HG03025 (cell line): Measurements from ENCODE around the gene PGAM5.
"Not testable (repeated sequence)": the region's sequence is repeated elsewhere in the genome, so short reads cannot be mapped to it uniquely, and the experiment has no call there.

Experiments
- ATAC-seq: cut with Tn5 transposase; IDR thresholded peaks from one replicate; pipeline ENCODE4 v1.9.1; 2021; ENCODE audit warnings: mild to moderate bottlenecking, moderate library complexity; ENCODE audit not compliant: unreplicated experiment, low FRiP score

PGAM5 gene

GRCh38 chr12:132687211-132688164 is 23.2 kb upstream of the PGAM5 start, which contains the start of the genes POLE and PXMP2:
POLE (minus strand) TSS chr12:132687342; CDS start chr12:132687315, 27 bp downstream.
PXMP2 (plus strand) TSS chr12:132687587; CDS start chr12:132687671, 84 bp downstream.
- ATAC-seq, result peak; percentile 86

- ATAC-seq, result no peak
Measured at GRCh38 chr12:132689227-132689626, 21.4 kb upstream of the PGAM5 start.

GRCh38 chr12:132690112-132690511 is 20.5 kb upstream of the PGAM5 start:
- no peak for ATAC-seq

- not testable (repeated sequence) for ATAC-seq
Measured at GRCh38 chr12:132692030-132692429, 18.6 kb upstream of the PGAM5 start.

- ATAC-seq, result not testable (repeated sequence)
Measured at GRCh38 chr12:132694888-132695287, 15.8 kb upstream of the PGAM5 start.

GRCh38 chr12:132695431-132695830 is 15.2 kb upstream of the PGAM5 start:
- ATAC-seq, result no peak

GRCh38 chr12:132698341-132698740 is 12.3 kb upstream of the PGAM5 start:
- ATAC-seq, result no peak

- ATAC-seq, result no peak
Measured at GRCh38 chr12:132700212-132700822, 10.3 kb upstream of the PGAM5 start.

GRCh38 chr12:132702640-132703039 is 8.0 kb upstream of the PGAM5 start:
- ATAC-seq, result no peak

- no peak for ATAC-seq
Measured at GRCh38 chr12:132703641-132704040, 7.0 kb upstream of the PGAM5 start.

GRCh38 chr12:132707241-132707640 is 3.4 kb upstream of the PGAM5 start:
- no peak for ATAC-seq

- ATAC-seq, result no peak
Measured at GRCh38 chr12:132708150-132708549, 2.5 kb upstream of the PGAM5 start.

GRCh38 chr12:132710043-132710404 is 618 bp upstream of the PGAM5 start:
- peak; percentile 32 for ATAC-seq

GRCh38 chr12:132711080-132711843 is 620 bp downstream of the PGAM5 start:
- peak; percentile 16 for ATAC-seq

GRCh38 chr12:132713123-132713522 is 2.5 kb downstream of the PGAM5 start:
- no peak for ATAC-seq

- no peak for ATAC-seq
Measured at GRCh38 chr12:132715874-132716273, 5.2 kb downstream of the PGAM5 start.

GRCh38 chr12:132716356-132716755 is 5.7 kb downstream of the PGAM5 start:
- no peak for ATAC-seq

GRCh38 chr12:132717011-132717410 is 6.4 kb downstream of the PGAM5 start:
- ATAC-seq, result no peak

- ATAC-seq, result no peak
Measured at GRCh38 chr12:132717531-132718387, 7.1 kb downstream of the PGAM5 start.

- no peak for ATAC-seq
Measured at GRCh38 chr12:132718644-132719043, 8.0 kb downstream of the PGAM5 start.
